IPS-NIHi7 (cell line): Measurements from ENCODE around the gene BCKDHB.
"Not testable (repeated sequence)": the region's sequence is repeated elsewhere in the genome, so short reads cannot be mapped to it uniquely, and the experiment has no call there.

Source experiments
- DNase-seq: peaks from one replicate; pipeline ENCODE4 v3.0.0; 2012; ENCODE audit warnings: mixed read lengths; ENCODE audit errors: extremely low spot score

Gene BCKDHB

DNA sequence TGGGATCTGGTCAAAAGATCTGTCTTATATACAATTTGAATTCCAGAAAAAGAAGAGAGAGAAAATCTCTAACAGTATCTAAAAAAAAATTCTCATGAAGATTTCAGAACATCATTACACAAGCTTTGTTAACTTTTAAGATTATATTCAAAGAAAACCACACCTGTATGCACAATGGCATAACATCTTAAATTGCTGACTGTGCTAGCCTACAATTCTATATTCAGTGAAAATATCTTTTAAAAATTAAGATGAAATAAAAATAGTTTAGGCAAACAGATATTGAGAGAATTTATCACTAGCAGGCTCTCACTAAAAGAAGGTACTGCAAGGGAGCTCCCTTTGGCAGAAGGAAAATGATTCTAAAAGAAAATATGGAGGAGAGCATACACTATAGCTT, 100.3 kb downstream of the BCKDHB start:
- DNase-seq = no peak

DNA sequence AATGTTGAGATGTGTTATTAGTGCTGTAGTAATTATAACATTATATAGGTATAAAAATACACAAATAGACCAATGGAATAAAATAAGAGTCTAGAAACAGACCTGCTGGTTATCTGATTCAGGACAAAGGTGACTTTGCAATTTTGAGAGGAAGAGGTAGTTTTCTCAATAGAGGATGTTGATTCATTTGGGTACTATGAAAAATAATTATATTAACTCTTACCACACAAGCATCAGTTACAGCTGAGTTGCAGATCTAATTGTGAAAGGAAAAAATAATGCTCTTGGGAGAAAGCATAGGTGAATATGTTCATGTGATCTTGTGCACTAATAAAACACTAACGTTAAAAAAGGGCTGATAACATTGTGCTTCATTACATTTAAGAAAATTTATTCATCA, 103.0 kb downstream of the BCKDHB start:
- no peak for DNase-seq

DNA sequence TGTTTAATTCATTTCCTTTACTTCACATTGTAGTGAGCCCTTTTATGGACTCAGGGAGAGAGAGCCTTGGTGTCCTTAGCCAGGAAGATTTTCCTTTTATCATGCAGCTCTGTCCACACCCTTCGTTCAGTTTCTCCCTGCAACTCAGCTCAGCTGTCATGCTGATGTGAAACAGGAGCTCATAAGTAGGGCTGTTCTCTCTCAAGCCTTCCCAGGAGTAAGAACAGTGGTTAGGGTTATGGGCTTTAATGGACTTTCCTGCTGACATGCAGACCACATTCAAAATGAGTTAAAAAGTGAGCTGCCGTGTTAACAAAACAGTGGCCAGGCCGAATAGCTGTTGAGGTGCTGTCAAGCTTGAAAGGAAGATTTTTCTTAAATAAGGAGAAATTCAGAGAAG, 104.1 kb downstream of the BCKDHB start:
- DNase-seq = peak; percentile 41

DNA sequence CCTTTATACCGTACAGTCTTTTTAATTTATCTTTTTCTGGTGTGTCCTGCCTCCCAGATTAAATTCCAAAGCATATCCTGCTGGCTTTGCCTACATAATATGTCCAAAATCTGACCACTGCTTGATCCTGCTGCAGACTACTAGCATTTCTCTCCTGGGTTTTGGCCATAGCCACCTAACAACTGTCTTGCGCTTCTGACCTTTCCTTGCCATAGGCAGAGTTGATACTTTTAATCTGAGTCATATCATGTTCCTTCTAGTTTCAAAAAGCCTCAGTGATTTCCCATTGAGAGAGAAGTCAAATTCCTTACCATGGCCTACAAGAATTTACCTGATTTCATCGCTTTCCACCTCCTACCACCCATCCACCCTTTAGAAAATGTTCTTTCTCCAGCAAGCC, 104.8 kb downstream of the BCKDHB start:
- no peak for DNase-seq

DNA sequence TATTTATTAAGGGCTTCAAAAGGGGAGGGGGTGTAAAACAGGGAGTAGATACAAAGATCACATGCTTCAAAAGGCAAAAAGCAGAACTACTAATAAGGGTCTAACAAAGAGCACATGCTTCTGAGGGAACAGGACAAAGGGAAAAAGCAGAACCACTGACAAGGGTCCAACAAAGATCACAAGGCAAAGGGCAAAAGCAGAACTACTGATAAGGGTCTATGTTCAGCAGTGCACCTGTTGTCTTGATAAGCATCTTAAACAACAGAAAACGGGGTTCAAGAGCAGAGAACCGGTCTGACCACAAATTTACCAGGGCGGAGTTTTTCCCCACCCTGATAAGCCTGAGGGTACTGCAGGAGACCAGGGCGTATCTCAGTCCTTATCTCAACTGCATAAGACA, 105.4 kb downstream of the BCKDHB start:
- DNase-seq = not testable (repeated sequence)

DNA sequence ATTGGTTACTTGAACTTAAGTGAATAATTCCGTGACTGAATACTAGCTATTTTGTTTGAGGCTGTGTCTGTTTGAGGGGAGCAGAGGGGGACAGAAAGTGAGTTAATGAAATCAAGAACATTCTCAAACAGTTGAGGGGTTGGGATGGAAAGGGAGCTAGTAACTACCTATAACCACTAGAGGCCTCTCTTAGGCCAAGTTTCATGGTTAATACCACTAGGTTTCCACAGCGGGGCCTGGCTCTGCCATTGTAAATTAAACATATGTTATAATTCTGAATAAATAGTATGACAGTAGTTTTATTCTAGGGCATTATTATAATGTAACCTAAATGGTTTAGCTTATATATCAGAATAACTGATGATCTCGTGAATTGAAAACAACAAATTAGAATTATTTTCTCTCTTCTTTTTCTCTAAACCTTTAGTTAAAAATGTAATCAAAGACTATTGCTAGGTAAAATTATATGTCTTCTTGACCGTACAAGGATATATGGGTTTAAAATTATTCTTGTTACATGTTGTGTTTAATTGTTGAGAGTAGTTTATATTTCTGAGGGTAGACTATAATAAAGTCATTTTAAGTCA, 108.1 kb downstream of the BCKDHB start:
- DNase-seq = peak; percentile 59

DNA sequence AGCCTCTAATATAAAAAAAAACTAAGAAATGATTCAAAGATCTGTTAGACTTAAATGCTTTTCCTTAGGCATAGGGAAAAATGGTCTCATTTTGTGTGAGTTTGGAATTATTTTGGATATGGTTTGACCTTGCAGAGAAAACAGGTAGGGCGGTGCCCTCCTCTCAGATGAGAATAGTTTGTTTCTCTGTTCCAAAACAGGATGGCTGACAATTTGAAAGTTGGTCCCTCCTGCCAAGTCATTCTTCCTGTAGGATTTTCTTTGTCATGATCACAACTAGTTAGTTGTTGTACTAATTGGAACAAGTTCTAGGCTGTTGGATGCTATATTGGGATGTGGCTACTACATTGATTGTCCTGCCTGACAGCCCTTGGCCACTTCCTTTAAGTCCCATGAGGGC, 108.6 kb downstream of the BCKDHB start:
- no peak for DNase-seq

DNA sequence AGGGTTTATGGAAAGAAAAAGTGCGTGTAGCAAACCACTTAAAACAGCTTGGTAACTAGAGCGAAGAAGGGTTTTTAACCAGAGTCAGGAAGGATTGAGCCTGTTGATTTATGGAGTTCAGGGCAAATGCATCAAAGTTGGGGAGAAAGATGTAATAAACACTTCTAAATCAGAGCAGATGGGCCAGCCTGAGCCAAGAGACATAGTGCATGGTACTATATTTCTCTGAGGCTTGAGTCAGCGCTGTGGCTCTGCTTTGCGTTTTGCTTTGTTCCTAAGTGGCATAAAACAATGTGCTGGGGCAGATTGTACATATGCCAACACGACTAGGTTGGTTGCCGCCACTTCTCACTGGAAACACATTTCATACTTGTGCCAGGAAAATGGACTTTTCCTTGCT, 111.3 kb downstream of the BCKDHB start:
- no peak for DNase-seq

DNA sequence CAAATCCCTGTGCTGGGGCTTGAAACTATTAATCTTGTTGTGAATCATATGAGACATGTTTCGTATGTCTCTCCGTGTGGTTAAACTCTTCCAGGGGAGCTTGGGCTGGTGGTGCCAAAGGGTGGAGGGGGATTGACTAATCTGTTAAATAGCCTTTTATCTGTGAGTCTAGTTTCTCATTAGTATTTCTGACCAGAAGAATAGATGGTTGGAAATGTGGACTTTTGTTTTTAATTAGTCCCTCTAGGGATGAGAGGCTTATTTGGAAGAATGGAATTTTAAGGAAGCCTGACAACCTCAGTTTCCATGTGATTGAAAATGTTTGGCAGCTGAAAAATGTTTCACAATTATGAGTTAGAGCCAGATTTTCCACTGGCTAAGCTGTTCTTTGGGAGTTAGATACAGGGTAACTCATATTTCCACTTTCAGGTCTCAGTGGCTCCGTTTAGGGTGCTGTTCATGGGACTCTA, 117.3 kb downstream of the BCKDHB start:
- DNase-seq = no peak

DNA sequence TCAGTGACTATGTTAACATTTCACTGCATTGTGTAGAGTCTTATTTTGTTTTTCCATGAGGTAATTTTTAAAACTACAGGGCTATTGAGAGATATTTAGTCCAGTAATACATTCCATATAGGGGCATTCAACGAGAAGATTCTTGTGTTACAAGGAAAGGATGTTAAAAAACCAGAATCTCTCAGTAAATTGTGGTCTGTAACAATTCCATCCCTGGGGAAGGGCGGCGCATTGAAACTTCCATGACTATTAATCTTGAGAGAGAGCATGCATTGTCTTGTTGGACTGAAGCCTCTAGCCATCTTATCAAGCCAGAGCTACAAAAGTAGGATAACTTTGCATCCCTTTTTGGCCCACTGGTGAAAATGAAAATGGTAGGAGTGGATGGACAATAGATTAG, 119.7 kb downstream of the BCKDHB start:
- no peak for DNase-seq

DNA sequence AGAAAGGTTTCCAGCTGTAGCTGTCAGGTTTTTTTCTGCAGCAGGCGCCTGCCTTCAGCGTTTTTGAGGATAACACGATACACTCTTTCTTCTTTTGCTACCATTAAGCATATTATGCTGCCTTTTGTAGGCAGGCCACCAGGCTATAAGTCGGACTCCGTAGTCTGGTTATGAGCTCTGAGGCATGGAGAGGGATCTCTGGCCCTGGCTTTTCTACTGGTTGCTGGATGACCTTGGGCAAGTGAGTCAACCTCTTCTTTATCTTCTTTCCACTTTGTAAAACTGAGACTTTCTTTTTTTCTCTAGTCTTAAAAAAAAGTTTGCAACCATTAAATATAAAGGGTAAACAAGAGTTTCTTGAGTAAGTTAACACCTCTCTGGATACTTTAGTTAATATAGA, 120.2 kb downstream of the BCKDHB start:
- no peak for DNase-seq

DNA sequence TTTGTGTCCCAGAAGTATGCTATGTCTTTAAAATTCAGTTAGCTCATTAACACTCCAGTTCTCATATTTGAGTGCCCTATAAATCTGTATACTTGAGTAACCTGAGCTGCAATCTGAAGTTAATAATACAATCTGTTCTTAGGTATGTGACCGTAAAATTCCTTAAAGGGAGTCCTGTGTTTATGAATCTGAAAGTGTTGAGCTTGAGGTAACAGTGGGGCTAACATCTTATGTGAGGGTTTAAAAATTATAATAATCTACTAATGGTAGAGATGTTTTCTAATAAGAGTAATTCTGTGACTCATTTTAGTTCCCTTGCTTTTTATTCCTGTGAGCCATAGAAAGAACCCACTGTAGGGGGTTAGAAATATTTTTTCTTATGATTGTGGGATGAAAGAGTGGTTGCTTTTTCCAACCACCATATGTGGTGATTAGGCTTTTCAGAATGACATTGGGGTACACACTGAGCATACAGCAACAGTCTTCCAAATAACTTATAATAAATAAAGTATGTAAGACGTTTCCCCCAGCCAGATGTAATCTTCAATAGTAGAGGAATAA, 121.2 kb downstream of the BCKDHB start:
- DNase-seq = no peak

DNA sequence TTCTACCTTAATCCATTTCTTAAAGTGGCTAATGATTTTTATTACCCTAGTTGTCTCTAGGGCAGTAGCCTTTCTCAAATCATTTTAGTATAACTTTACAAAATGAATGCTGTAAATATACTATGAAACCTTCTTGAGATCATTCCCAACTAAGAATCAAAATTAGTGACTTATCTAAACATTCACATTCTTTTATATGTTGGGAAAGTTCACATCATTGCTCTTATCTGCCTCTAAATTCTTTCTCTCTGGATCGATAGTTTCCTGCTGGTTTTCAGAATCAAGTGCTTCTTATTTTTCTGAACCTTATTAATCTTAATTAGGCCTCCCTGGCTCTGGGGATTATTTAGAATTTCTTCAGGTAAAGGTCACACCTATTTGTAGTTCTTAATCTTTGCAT, 126.8 kb downstream of the BCKDHB start:
- DNase-seq = no peak

DNA sequence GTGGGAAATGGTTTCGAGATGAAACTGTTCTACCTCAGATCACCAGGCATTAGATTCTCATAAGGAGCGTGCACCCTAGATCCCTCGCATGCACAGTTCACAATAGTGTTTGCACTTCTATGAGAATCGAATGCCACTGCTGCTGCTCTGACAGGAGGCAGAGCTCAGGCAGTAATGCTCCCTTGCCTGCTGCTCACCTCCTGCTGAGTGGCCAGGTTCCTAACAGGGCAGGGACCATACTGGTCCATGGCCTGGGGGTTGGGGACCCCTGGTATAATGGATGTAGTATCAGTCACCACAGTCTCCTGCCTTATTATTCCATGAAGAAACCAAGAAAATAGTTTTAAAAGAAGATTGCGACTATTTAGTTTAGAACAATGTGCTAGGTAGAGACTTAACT, 127.5 kb downstream of the BCKDHB start:
- DNase-seq = no peak

DNA sequence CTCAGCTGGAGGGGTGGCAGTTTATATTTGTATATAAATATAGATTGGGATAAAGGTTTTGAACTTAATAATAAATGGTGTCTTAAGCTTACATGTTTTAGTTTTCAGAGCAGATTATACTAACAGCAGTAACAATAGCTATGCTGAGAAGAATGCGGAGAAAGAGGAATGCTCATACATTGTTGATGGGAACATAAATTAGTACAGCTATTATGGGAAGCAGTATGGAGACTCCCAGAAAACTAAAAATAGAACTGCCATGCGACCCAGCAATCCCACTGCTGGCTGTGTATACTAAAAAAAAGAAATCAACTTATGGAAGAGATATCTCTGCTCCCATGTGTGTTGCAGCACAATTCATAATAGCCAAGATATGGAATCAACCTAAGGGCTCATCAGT, 127.9 kb downstream of the BCKDHB start:
- no peak for DNase-seq

DNA sequence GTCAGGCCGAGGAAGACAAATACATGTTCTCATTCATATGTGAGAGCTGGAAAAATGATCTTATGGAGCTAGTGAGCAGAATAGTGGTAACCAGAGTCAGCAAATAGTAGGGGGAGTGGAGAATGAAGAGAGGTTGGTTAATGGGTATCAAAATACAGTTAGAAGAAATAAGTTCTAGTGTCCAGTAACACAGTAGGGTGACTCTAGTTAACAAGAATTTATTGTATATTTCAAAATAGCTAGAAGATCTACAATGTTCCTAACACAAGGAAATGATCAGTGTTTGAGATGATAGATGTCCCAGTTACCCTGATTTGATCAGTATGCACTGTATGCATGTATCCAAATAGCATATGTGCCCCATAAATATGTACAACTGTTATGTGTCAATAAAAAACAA, 128.4 kb downstream of the BCKDHB start:
- DNase-seq = no peak

DNA sequence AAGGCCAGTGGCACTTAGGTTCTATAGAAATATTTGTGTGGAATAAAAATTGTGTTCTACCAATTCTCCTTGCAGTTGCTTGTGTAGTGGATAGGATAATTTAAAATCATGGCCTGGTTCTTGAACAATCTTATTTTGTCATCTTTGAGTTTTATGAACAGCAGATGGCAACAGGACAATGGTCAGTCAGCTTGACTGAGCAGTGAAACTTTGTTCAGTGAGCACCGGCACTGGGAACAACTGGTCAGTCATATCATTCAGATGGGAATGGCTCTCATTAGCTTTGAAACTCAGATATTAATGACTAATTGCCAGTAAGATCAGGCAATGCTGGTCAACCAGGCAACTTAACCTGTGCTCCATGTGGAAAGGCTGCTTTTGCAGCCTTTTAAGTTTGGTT, 129.2 kb downstream of the BCKDHB start:
- DNase-seq = no peak

DNA sequence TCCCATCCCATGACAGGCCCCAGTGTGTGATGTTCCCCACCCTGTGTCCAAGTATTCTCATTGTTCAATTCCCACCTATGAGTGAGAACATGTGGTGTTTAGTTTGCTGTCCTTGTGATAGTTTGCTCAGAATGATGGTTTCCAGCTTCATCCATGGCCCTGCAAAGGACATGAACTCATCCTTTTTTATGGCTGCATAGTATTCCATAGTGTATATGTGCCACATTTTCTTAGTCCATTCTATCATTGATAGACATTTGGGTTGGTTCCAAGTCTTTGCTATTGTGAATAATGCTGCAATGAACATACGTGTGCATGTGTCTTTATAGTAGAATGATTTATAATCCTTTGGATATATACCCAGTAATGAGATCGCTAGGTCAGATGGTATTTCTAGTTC, 132.3 kb downstream of the BCKDHB start:
- DNase-seq = not testable (repeated sequence)

DNA sequence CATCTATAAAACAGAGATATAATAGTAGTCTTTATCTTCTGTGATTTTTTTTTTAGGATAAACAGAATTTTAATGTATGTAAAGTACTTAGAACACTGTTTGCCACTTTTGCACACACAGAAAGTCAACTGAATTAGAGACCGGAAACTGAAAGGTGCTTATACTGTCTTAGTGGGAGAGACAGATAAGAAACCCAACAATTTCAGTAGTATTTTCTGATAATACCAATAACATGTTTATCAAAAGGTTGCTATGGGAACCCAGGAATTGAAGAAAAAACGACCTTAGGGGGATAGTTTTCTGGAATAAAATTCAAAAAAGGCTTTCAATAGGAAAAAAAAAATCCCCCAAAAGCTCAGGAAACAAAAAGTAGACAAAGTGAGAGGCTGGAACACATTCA, 138.6 kb downstream of the BCKDHB start:
- no peak for DNase-seq

DNA sequence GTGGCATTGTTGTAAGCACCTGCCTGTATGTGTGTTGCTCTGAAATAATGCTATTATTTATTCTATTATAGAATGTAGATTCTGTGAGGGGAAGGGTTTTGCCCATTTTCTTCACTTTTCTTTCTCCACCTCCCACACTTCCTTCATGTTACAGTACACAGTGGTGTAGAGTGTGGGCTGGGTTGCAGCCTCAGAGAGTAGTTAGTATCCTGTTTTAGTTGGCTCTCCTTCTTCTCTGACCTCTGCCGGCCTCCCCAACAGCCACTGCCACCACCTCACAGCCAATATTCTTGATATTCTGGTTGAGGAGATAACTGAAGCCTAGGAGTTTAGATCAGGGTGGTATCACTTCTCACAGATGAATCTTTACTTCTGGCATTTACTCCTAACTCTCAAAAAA, 143.4 kb downstream of the BCKDHB start:
- DNase-seq = no peak

DNA sequence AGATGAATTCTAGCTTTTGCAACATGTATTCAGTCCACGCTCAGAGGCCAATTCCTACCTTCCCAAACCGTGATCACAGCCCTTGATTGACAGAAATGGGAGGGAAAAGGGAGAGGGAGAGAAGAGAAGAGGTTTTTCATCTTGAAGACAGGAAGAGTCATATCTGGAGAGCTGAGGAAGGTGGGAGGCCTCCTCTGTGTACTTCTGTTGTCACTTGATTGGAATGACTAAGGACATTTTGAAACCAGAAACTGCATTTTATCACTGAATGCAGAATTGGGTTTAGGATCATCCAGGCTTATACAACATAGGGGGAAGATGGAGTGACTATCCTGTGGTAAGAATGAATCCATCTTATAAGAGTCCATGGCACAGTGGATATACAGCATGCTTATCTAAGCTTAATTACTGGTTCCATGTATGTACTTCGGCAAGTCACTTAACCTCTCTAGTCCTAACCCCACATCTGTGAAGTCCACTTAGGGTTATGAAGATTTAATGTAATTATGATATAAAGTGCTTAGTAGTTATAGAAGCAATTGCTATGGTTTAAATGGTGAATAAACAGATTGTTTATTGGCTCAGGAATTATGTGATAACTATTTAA, 144.0 kb downstream of the BCKDHB start:
- DNase-seq = no peak

DNA sequence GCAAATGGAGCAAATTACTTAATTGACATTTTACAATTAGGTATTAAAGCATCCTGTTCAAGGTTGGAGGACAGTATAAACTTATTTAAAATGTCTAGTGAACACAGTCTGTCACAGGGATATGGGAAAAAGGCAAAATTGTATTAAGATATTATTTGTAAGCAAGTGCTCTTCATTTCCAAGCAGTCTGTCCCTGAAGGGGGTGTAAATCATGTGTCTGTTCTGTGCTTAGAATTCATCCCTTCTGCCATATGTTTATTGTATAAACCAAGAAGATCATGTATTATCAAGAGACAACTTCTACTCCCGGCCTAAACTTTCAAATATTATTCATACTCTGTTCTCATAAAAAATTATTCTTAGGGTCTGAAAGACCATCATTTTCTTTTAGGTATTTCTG, 144.8 kb downstream of the BCKDHB start:
- DNase-seq = no peak

DNA sequence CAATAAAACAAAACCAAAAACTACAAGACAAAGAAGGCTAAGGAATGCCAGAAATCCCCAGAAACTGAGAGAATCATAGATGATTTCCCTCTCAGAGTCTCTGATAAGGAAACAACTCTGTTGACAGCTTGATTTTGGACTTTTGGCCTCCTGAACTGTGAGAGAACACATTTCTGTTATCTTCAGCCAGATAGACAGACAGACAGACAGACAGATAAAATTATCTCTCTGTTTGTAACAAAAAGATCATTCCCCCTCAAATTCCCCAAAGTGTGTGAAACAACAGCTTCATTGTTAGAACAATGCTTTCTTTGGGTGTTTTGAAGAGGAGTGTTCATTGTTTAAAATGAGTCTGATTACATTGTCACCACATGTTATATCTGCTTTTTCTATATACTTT, 148.2 kb downstream of the BCKDHB start:
- DNase-seq = no peak

DNA sequence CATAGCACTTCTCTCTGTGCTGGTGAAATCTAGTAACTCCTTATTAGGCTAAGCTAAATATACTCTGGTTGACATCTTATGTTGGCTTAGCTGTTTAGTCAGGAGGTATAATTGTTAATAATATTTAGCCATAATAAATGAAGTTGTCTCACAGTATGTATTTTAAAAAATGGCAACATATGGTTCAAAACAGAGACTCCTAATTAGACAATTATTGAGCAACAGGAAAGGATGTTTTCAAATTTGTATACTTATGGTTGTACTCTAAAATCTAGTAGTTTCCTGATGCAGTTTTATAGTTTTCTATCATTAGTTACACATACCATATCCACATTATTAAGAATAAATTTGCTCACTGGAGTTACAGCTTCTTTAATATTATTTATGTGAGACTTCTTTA, 150.2 kb downstream of the BCKDHB start:
- DNase-seq = no peak
